ENCODE results near the gene DMD. TPM values are rescaled to one million over a fixed set of nuclear protein-coding genes. Genes with fewer than 3 reads are reported as not detected.

Gene DMD
- total and polyA plus RNA-seq, 2 donors (not counting 1 experiment from before 2014, with no cell fraction given): 2.0 to 51.8 TPM

DNA sequence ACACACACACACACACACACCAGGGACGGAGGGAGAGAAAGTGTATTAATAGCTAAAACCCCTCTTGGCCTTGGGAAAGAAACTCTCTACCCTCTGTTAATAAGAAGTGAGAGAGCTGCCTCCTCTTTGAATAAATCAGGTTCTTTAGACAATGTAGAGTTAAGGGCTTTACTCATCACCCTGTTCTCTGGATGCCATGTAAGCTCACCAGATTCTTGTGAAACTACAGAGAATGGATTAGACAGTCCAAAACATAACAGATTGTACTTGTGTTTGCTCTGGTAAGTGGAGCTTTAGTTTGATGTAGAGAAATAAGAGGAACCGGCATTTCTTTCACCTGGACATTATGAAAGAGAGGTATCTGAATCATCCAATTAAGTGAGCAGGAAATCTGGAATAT is 263.2 kb downstream of the DMD start:
- Mint-ChIP-seq H3K4me1 (no peaks in the 10 kb centered on the region), H3K27me3 (no peaks in the 10 kb centered on the region), H3K4me3 (no peak overlapping the region), H3K27ac (no peak overlapping the region), H3K9me3 (ENCODE audit: insufficient read depth) (no peaks in the 10 kb centered on the region)
- Histone ChIP-seq H3K4me2 (replicated peaks; ENCODE audit: low read depth, low read length, poor library complexity, severe bottlenecking) (no peak overlapping the region), H3K9ac (ENCODE audit: low read length) (no peak overlapping the region), H3K4me3 (ENCODE audit: control extremely low read depth in 1 of 5, extremely low read depth in 1 of 5, insufficient read depth in 1 of 5, low read depth in 2 of 5, low read length in 4 of 5) (no peak overlapping the region), H3K27ac (ENCODE audit: low read length in 2 of 2) (no peak overlapping the region), H3K9me3 (ENCODE audit: control extremely low read depth in 1 of 3, control insufficient read depth in 2 of 3, insufficient read depth in 1 of 3, low read length in 2 of 3) (no peaks in the 10 kb centered on the region), H3K4me1 (ENCODE audit: control insufficient read depth in 2 of 2, insufficient read depth in 2 of 2, low read length in 2 of 2) (no peaks in the 10 kb centered on the region), H3K36me3 (replicated peaks in 1 of 2; ENCODE audit: control extremely low read depth in 1 of 2, control insufficient read depth in 1 of 2, extremely low read depth in 1 of 2, insufficient read depth in 2 of 2, low read length in 1 of 2) (no peaks in the 10 kb centered on the region), H3K79me2 (ENCODE audit: control insufficient read depth, insufficient read depth, low read length) (no peaks in the 10 kb centered on the region), H2AFZ (ENCODE audit: insufficient read depth, low read depth, low read length, poor library complexity, severe bottlenecking) (no peak overlapping the region), H4K20me1 (ENCODE audit: control insufficient read depth, insufficient read depth, low read length, poor library complexity, severe bottlenecking) (no peaks in the 10 kb centered on the region), H3K27me3 (replicated peaks in 1 of 4; ENCODE audit: control extremely low read depth in 1 of 4, control insufficient read depth in 3 of 4, insufficient read depth in 4 of 4, low read length in 3 of 4) (no peaks in the 10 kb centered on the region)
- ATAC-seq (ENCODE audit: low read depth) (no peak), DNase-seq (no peak)
- no CpG with 5 or more reads among the region's 2 CpGs for WGBS (ENCODE audit: insufficient coverage)
- intact Hi-C loops (cut with micrococcal nuclease): no loop called here
- no peak for TF ChIP-seq EZH2 (IDR thresholded peaks at IDR 0.05; ENCODE audit: borderline replicate concordance, insufficient read depth, low read depth, low read length, poor library complexity, severe bottlenecking)
- TF ChIP-seq, protein P1, sequence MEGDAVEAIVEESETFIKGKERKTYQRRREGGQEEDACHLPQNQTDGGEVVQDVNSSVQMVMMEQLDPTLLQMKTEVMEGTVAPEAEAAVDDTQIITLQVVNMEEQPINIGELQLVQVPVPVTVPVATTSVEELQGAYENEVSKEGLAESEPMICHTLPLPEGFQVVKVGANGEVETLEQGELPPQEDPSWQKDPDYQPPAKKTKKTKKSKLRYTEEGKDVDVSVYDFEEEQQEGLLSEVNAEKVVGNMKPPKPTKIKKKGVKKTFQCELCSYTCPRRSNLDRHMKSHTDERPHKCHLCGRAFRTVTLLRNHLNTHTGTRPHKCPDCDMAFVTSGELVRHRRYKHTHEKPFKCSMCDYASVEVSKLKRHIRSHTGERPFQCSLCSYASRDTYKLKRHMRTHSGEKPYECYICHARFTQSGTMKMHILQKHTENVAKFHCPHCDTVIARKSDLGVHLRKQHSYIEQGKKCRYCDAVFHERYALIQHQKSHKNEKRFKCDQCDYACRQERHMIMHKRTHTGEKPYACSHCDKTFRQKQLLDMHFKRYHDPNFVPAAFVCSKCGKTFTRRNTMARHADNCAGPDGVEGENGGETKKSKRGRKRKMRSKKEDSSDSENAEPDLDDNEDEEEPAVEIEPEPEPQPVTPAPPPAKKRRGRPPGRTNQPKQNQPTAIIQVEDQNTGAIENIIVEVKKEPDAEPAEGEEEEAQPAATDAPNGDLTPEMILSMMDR (IDR thresholded peaks at IDR 0.05): no peak
- CTCF ChIA-PET: no interaction called here
- POLR2A ChIA-PET: no interaction called here

DNA sequence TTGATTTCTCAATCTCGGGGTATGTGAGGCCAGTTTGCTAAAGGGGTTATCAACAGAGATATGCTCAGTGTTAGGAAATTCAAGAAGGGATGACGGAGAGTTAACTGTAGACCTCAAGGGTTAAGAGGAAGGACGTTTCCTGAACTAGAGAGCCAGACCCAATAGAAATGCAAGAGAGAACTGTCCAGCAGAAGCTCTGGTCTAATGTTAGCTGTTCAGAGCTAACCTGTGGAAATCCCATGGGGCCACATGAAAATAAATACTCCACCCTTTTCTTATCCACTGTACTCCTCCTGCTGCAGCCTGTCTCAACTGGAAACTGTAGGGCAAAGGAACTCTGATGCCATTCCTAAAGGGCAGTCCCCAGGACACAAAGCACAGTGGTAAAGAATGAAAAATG is 274.3 kb downstream of the DMD start:
- no peaks in the 10 kb centered on the region for H3K4me1 ChIP-seq (ENCODE audit: control insufficient read depth in 2 of 2, insufficient read depth in 2 of 2, low read length in 2 of 2)
- ChIA-PET CTCF (no interaction called here), POLR2A (no interaction called here)
- H3K79me2 ChIP-seq (ENCODE audit: control insufficient read depth, insufficient read depth, low read length): no peaks in the 10 kb centered on the region
- ATAC-seq (ENCODE audit: low read depth): no peak
- Mint-ChIP-seq H3K27me3 (no peaks in the 10 kb centered on the region), H3K4me3 (no peak overlapping the region), H3K27ac (no peak overlapping the region), H3K4me1 (no peaks in the 10 kb centered on the region), H3K9me3 (ENCODE audit: insufficient read depth) (no peaks in the 10 kb centered on the region)
- TF ChIP-seq, protein P1 (IDR thresholded peaks at IDR 0.05): no peak
- no peak for TF ChIP-seq EZH2 (IDR thresholded peaks at IDR 0.05; ENCODE audit: borderline replicate concordance, insufficient read depth, low read depth, low read length, poor library complexity, severe bottlenecking)
- H4K20me1 ChIP-seq (ENCODE audit: control insufficient read depth, insufficient read depth, low read length, poor library complexity, severe bottlenecking): no peaks in the 10 kb centered on the region
- no peak overlapping the region for H3K27ac ChIP-seq (ENCODE audit: low read length in 2 of 2)
- H3K27me3 ChIP-seq (replicated peaks in 1 of 4; ENCODE audit: control extremely low read depth in 1 of 4, control insufficient read depth in 3 of 4, insufficient read depth in 4 of 4, low read length in 3 of 4): no peaks in the 10 kb centered on the region
- H3K9ac ChIP-seq (ENCODE audit: low read length): no peak overlapping the region
- DNase-seq: no peak
- no peak overlapping the region for H3K4me2 ChIP-seq (replicated peaks; ENCODE audit: low read depth, low read length, poor library complexity, severe bottlenecking)
- WGBS (ENCODE audit: insufficient coverage): 63% methylated on average over 2 of the region's 3 CpGs
- H2AFZ ChIP-seq (ENCODE audit: insufficient read depth, low read depth, low read length, poor library complexity, severe bottlenecking): no peak overlapping the region
- H3K4me3 ChIP-seq (ENCODE audit: control extremely low read depth in 1 of 5, extremely low read depth in 1 of 5, insufficient read depth in 1 of 5, low read depth in 2 of 5, low read length in 4 of 5): no peak overlapping the region
- intact Hi-C loops (cut with micrococcal nuclease): no loop called here
- no peaks in the 10 kb centered on the region for H3K36me3 ChIP-seq (replicated peaks in 1 of 2; ENCODE audit: control extremely low read depth in 1 of 2, control insufficient read depth in 1 of 2, extremely low read depth in 1 of 2, insufficient read depth in 2 of 2, low read length in 1 of 2)
- no peaks in the 10 kb centered on the region for H3K9me3 ChIP-seq (ENCODE audit: control extremely low read depth in 1 of 3, control insufficient read depth in 2 of 3, insufficient read depth in 1 of 3, low read length in 2 of 3)
